ENCODE data around the gene RMND5A.
"Not testable (repeated sequence)": the region's sequence is repeated elsewhere in the genome, so short reads cannot be mapped to it uniquely, and the experiment has no call there.

The RMND5A gene

GRCh38 chr2:86700690-86701089, 19.4 kb upstream of the RMND5A start:
- no peak for TF ChIP-seq ZFX (IDR thresholded peaks at IDR 0.05)
- no peak overlapping the region for H3K27ac ChIP-seq

DNA sequence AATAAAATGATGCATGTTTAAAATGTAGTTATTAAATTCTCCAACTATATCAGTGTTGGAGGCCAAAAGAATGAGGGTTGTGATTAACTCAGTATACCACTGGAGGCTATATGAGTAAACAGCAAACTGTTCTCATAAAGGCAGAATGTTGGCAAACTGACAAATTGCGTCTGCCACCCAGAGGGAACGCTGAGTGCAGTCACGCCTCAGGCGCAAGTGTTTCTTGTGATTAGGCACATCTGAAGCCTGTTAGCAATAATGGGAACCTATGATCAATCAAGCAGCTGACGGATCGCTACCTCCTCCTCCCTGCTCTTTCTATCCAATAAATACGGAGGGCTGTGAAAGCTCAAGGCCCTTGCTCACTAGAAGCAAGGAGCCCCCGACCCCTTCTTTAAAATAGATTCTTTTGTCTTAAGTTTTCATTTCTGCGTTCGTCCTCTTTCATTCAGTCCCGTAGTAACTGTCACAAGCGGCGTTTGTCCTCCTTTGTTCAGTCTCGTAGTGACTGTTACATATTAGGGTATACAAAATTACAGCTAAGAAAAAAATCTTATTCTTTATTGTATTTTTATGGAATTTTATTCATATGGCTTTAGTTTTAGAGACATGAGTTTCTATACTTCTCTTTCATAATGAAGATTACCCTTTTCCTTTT, 16.3 kb upstream of the RMND5A start:
- no peak overlapping the region for H3K27ac ChIP-seq
- TF ChIP-seq, protein P1, sequence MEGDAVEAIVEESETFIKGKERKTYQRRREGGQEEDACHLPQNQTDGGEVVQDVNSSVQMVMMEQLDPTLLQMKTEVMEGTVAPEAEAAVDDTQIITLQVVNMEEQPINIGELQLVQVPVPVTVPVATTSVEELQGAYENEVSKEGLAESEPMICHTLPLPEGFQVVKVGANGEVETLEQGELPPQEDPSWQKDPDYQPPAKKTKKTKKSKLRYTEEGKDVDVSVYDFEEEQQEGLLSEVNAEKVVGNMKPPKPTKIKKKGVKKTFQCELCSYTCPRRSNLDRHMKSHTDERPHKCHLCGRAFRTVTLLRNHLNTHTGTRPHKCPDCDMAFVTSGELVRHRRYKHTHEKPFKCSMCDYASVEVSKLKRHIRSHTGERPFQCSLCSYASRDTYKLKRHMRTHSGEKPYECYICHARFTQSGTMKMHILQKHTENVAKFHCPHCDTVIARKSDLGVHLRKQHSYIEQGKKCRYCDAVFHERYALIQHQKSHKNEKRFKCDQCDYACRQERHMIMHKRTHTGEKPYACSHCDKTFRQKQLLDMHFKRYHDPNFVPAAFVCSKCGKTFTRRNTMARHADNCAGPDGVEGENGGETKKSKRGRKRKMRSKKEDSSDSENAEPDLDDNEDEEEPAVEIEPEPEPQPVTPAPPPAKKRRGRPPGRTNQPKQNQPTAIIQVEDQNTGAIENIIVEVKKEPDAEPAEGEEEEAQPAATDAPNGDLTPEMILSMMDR (conservative IDR thresholded peaks at IDR 0.05), result peak; percentile 34
- no peak for TF ChIP-seq ZFX (IDR thresholded peaks at IDR 0.05)

DNA sequence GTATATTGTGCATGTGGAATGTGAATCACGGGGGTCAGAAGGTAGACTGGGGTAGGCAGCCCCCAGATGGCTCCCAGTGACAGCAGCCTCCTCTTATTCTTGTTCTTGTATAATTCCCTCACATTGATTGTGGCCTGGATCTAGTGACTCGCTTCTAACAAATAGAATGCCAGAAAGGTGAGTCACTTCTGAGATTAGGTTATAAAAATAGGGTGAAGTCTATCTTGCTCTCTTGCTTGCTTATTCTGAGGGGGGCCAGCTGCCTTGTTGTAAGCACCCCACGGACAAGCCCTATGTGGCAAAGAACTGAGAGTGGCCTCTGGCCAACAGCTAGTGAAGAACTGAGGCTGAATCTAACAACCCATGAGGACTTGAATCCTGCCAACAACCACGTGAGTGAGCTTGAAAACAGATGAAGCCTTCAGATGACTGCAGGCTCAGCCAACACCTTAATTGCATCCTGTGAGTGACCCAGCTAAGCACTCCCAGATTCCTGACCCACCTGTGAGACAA, 15.6 kb upstream of the RMND5A start:
- no peak for TF ChIP-seq ZFX (IDR thresholded peaks at IDR 0.05)
- TF ChIP-seq, protein P1 (conservative IDR thresholded peaks at IDR 0.05), result no peak
- no peak overlapping the region for H3K27ac ChIP-seq

GRCh38 chr2:86706220-86706619, 13.9 kb upstream of the RMND5A start:
- TF ChIP-seq, protein P1 (conservative IDR thresholded peaks at IDR 0.05), result no peak
- no peak for TF ChIP-seq ZFX (IDR thresholded peaks at IDR 0.05)
- no peak overlapping the region for H3K27ac ChIP-seq

- no peak overlapping the region for H3K27ac ChIP-seq
- no peak for TF ChIP-seq ZFX (IDR thresholded peaks at IDR 0.05)
- TF ChIP-seq, protein P1 (conservative IDR thresholded peaks at IDR 0.05), result no peak
Observed at GRCh38 chr2:86706935-86707334, 13.2 kb upstream of the RMND5A start.

DNA sequence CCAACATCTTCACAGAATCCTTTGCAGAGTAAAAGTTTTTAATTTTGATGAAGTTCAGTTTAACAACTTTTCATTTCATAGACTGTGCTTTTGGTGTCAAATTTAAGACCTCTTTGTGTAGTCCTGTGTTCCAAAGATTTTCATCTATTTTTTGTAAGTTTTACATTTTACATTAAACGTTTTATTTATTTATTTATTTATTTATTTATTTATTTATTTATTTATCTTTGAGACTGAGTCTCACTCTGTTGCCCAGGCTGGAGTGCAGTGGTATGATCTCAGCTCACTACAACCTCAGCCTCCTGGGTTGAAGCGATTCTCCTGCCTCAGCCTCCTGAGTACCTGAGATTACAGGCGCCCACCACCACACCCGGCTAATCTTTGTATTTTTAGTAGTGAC, 12.0 kb upstream of the RMND5A start:
- H3K27ac ChIP-seq, result not testable (repeated sequence)

DNA sequence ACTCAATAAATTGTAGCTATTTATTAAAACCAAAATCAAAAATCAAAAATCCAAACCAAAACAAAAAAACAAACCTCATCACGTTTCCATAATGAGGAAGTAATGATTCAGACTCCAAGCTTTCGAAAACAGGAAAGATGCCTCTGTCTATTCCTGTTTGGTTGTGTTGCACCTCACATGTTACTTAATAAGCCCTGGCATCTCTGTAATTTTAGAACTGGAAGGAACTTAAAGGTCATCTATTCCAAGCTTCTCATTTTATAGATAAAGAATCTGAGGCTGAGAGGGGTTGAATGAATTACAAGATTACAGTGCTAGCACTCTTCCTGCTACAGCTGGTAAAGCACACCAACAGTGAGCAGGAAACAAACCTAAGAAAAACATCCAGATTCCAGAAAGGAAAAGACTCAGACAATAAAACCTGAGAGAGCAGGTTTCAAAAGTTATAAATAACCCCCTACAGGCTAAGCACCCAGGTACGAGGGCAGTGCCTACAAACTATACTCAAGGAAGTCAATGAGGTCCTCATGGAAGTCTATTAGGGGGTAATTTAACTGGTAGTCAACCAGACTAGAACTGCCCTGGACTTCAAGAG, 5.4 kb upstream of the RMND5A start:
- H3K27ac ChIP-seq, result not testable (repeated sequence)

- not testable (repeated sequence) for H3K27ac ChIP-seq
Observed at GRCh38 chr2:86719263-86719636, 841 bp upstream of the RMND5A start.

- H3K27ac ChIP-seq, result peak overlapping the region; percentile 65
Observed at GRCh38 chr2:86720540-86721320, 639 bp downstream of the RMND5A start.

GRCh38 chr2:86725706-86726105, 5.6 kb downstream of the RMND5A start:
- not testable (repeated sequence) for H3K27ac ChIP-seq

- not testable (repeated sequence) for H3K27ac ChIP-seq
Observed at GRCh38 chr2:86732040-86732525, 12.0 kb downstream of the RMND5A start.

DNA sequence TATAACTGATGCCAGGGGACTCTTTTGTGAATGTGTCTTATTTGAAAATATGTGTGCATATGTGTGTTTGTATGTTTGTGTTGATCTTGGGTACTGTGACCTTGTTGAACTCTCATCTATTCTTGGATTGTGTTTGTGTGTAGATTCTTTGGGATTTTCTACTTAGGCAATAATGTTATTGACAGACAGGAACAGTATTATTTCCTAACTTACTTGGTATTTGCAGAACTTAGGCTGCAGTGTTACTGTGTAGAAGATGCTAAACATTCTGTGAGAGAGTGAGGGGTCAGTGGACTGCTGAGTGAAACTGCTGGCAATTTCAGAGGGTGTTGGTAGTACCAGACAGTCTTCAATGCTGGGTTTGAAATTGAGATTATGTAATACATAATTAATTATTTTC, 12.7 kb downstream of the RMND5A start:
- not testable (repeated sequence) for H3K27ac ChIP-seq

DNA sequence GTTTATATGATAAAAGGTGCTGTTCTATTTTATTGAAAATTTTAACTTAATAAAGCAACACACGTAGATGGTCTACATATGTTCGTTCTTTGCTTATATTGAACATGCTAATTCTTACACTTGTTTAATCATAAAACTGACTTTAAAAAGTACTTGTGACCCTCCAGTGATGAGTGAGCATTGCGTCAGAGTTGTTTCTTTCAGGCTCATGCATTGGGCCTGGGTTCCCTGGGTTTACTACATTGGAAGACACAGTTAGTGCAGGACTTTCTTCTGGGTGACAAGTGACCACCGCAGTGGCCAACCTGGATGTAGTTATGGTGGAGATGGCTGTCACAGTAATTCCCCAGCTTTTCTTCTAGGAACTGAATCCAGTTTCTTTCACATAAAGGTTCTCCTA, 13.4 kb downstream of the RMND5A start:
- H3K27ac ChIP-seq, result not testable (repeated sequence)

GRCh38 chr2:86734896-86735295, 14.8 kb downstream of the RMND5A start:
- not testable (repeated sequence) for H3K27ac ChIP-seq

DNA sequence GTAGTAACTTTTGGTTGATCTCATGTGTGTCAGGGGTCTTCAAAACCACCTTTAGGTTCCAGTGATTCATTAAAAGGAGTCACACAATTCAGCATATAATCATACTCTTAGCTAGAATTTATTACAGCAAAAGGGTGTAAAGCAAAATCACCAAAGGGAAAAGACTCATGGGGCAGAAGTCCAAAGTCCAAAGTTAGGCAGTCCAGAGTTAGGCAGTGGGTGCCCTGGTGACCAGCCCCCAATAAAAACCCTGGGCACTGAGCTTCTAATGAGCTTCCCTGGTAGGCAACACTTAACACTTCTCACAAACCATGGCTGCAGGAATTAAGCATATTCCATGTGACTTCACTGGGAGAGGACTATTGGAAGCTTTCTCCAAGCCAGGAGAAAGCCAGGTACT, 19.4 kb downstream of the RMND5A start:
- not testable (repeated sequence) for H3K27ac ChIP-seq

- not testable (repeated sequence) for H3K27ac ChIP-seq
Observed at GRCh38 chr2:86739889-86740288, 19.8 kb downstream of the RMND5A start.

Data from C4-2B (cell line).